Neuronal stem cell (in vitro differentiated cells): Measurements from ENCODE around the gene MAST4.

Source experiments
- DNase-seq: peaks from one replicate; pipeline ENCODE4 v3.0.0-alpha.2; 2013; ENCODE audit warnings: low spot score
- H2AFZ ChIP-seq: one replicate; pipeline ENCODE4 v1.6.1; 2013; ENCODE audit warnings: mild to moderate bottlenecking, low read length, inconsistent platforms
- H2AK5ac ChIP-seq: 2 replicates; pipeline ENCODE4 v1.6.1; 2013; ENCODE audit warnings: low read depth, mild to moderate bottlenecking, inconsistent platforms, low read length, moderate library complexity, mixed read lengths
- H2BK120ac ChIP-seq: 2 replicates; pipeline ENCODE4 v1.6.1; 2013; ENCODE audit warnings: low read depth, mild to moderate bottlenecking, inconsistent platforms, low read length, moderate library complexity, mixed read lengths
- H2BK12ac ChIP-seq: one replicate; pipeline ENCODE4 v1.6.1; 2013; ENCODE audit warnings: low read length, inconsistent platforms
- H2BK15ac ChIP-seq: 2 replicates; pipeline ENCODE4 v1.6.1; 2013; ENCODE audit warnings: mild to moderate bottlenecking, low read length, inconsistent platforms, mixed read lengths
- H2BK5ac ChIP-seq: one replicate; pipeline ENCODE4 v1.6.1; 2013; ENCODE audit warnings: inconsistent platforms, mild to moderate bottlenecking, low read length, moderate library complexity
- H3K14ac ChIP-seq: one replicate; pipeline ENCODE4 v1.6.1; 2013; ENCODE audit warnings: low read length, inconsistent platforms
- H3K18ac ChIP-seq: 2 replicates; pipeline ENCODE4 v1.6.1; 2013; ENCODE audit warnings: low read length, inconsistent platforms
- H3K23ac ChIP-seq: 2 replicates; pipeline ENCODE4 v1.6.1; 2013; ENCODE audit warnings: low read depth, mild to moderate bottlenecking, mixed read lengths, low read length, inconsistent platforms; ENCODE audit not compliant: poor library complexity
- H3K27ac ChIP-seq: replicated peaks from 3 replicates; pipeline ENCODE4 v1.5.1; 2013; ENCODE audit warnings: low read length, inconsistent platforms
- H3K27me3 ChIP-seq, 3 experiments: 2 replicates each; pipeline ENCODE4 v1.6.1; 2013; ENCODE audit warnings: low read length in 3 of 3, mild to moderate bottlenecking in 2 of 3, inconsistent platforms in 1 of 3, low read depth in 1 of 3, mixed read lengths in 1 of 3, moderate library complexity in 1 of 3; ENCODE audit not compliant: control insufficient read depth in 3 of 3, insufficient read depth in 3 of 3
- H3K36me3 ChIP-seq, 2 donors: replicated peaks in 1 of 2; 2 replicates each; pipeline ENCODE4 v1.6.1; 2013; ENCODE audit warnings: low read length in 2 of 2; ENCODE audit not compliant: control insufficient read depth in 2 of 2, insufficient read depth in 2 of 2
- H3K4ac ChIP-seq: 2 replicates; pipeline ENCODE4 v1.6.1; 2013; ENCODE audit warnings: inconsistent platforms, mild to moderate bottlenecking, low read length, moderate library complexity
- H3K4me1 ChIP-seq, 2 donors: 1 replicate in 1 of 2; 2 replicates in 1 of 2; pipeline ENCODE4 v1.6.1; 2013; ENCODE audit warnings: low read length in 2 of 2, low read depth in 1 of 2; ENCODE audit not compliant: control insufficient read depth in 2 of 2, insufficient read depth in 1 of 2
- H3K4me2 ChIP-seq: one replicate; pipeline ENCODE4 v1.6.1; 2013; ENCODE audit warnings: mild to moderate bottlenecking, low read length, inconsistent platforms; ENCODE audit not compliant: insufficient read depth, poor library complexity, severe bottlenecking
- H3K4me3 ChIP-seq, 2 donors: 2 replicates each; pipeline ENCODE4 v1.5.1; 2013; ENCODE audit warnings: low read length in 2 of 2, mild to moderate bottlenecking in 2 of 2, inconsistent platforms in 1 of 2, moderate library complexity in 1 of 2
- H3K79me1 ChIP-seq: one replicate; pipeline ENCODE4 v1.6.1; 2013; ENCODE audit warnings: low read depth, mild to moderate bottlenecking, inconsistent platforms, low read length, moderate library complexity
- H3K9ac ChIP-seq: one replicate; pipeline ENCODE4 v1.6.1; 2013; ENCODE audit warnings: mild to moderate bottlenecking, low read depth, low read length, inconsistent platforms; ENCODE audit not compliant: poor library complexity
- H3K9me3 ChIP-seq, 2 donors: replicated peaks in 1 of 2; 2 replicates each; pipeline versions ENCODE3 to v1.6.1; 2013; ENCODE audit warnings: low read length in 2 of 2, mild to moderate bottlenecking in 2 of 2, inconsistent platforms in 1 of 2, low read depth in 1 of 2, mixed read lengths in 1 of 2, moderate library complexity in 1 of 2; ENCODE audit not compliant: control insufficient read depth in 2 of 2, insufficient read depth in 1 of 2
- H4K8ac ChIP-seq: one replicate; pipeline ENCODE4 v1.6.1; 2013; ENCODE audit warnings: low read depth, mild to moderate bottlenecking, inconsistent platforms, low read length, moderate library complexity
- H4K91ac ChIP-seq: one replicate; pipeline ENCODE4 v1.6.1; 2013; ENCODE audit warnings: low read length, low read depth, mild to moderate bottlenecking, inconsistent platforms; ENCODE audit not compliant: poor library complexity
- WGBS, 2 donors: extraction: QIAGEN DNeasy Blood & Tissue Kit; methylation state at CpG; one replicate each; pipeline ENCODE4 v1.1.7; 2013; ENCODE audit warnings: missing lambda C conversion rate in 2 of 2, mixed read lengths in 1 of 2; ENCODE audit not compliant: insufficient read length in 2 of 2, insufficient replicate concordance in 1 of 2; ENCODE audit errors: extremely low coverage in 2 of 2; 5-methylcytosine and 5-hydroxymethylcytosine counted together

Gene MAST4

GRCh38 chr5:66724349-66725139 is 128.4 kb downstream of the MAST4 start:
- H3K4me3 ChIP-seq, result no peak overlapping the region
- H3K9me3 ChIP-seq, result no peaks in the 10 kb centered on the region
- no peak overlapping the region for H2BK5ac ChIP-seq
- no peak overlapping the region for H3K18ac ChIP-seq
- no peak overlapping the region for H4K91ac ChIP-seq
- no CpG with 5 or more reads among the region's 2 CpGs for WGBS, 2 donors
- no peaks in the 10 kb centered on the region for H3K36me3 ChIP-seq
- no peak overlapping the region for H3K4me2 ChIP-seq
- no peaks in the 10 kb centered on the region for H3K4me1 ChIP-seq
- no peak for DNase-seq
- no peaks in the 10 kb centered on the region for H3K79me1 ChIP-seq
- no peak overlapping the region for H2AFZ ChIP-seq
- no peak overlapping the region for H3K14ac ChIP-seq
- no peak overlapping the region for H3K9ac ChIP-seq
- H3K4ac ChIP-seq, result no peak overlapping the region
- H2BK120ac ChIP-seq, result no peak overlapping the region
- no peaks in the 10 kb centered on the region for H3K27me3 ChIP-seq
- H2BK15ac ChIP-seq, result no peak overlapping the region
- no peak overlapping the region for H3K23ac ChIP-seq
- H3K27ac ChIP-seq, result no peak overlapping the region
- H2BK12ac ChIP-seq, result no peak overlapping the region
- no peak overlapping the region for H4K8ac ChIP-seq
- H2AK5ac ChIP-seq, result no peak overlapping the region

GRCh38 chr5:66727630-66728029 is 131.4 kb downstream of the MAST4 start:
- Histone ChIP-seq H4K91ac (no peak overlapping the region), H3K4me2 (no peak overlapping the region), H2AK5ac (no peak overlapping the region), H3K9me3 (no peaks in the 10 kb centered on the region), H2BK5ac (no peak overlapping the region), H2BK12ac (no peak overlapping the region), H3K23ac (no peak overlapping the region), H2AFZ (no peak overlapping the region), H3K4me1 (no peaks in the 10 kb centered on the region), H3K14ac (no peak overlapping the region), H3K27ac (no peak overlapping the region), H3K79me1 (no peaks in the 10 kb centered on the region), H3K9ac (no peak overlapping the region), H4K8ac (no peak overlapping the region), H3K27me3 (no peaks in the 10 kb centered on the region), H2BK120ac (no peak overlapping the region), H3K18ac (no peak overlapping the region), H3K4me3 (no peak overlapping the region), H3K4ac (no peak overlapping the region), H3K36me3 (no peaks in the 10 kb centered on the region), H2BK15ac (no peak overlapping the region)
- no peak for DNase-seq
- WGBS, 2 donors, result no CpG with 5 or more reads among the region's 2 CpGs

DNA sequence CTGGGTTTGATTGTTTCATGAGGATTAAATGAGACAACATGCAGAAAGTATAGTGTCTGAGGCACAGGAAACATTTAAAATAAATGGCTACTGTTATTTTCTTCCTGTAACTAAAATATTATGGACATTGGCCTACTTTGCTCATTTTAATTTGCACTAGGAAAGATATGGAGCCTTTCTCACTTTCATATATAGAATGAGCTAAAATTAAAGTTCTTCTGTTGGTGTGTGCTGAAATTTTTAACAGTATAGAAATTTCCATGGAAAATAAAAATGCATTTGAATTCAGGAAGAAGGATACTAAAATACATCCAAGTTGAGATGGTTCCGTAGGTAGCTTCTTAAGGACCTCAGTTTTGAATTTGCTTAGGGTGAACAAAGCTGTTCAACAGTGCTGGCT is 131.9 kb downstream of the MAST4 start:
- Histone ChIP-seq H3K4ac (no peak overlapping the region), H2AFZ (no peak overlapping the region), H3K27me3 (no peaks in the 10 kb centered on the region), H3K9ac (no peak overlapping the region), H2BK12ac (no peak overlapping the region), H2AK5ac (no peak overlapping the region), H2BK120ac (no peak overlapping the region), H4K8ac (no peak overlapping the region), H3K36me3 (no peaks in the 10 kb centered on the region), H3K14ac (no peak overlapping the region), H3K23ac (no peak overlapping the region), H3K4me2 (no peak overlapping the region), H3K27ac (no peak overlapping the region), H2BK5ac (no peak overlapping the region), H3K18ac (no peak overlapping the region), H3K4me1 (no peaks in the 10 kb centered on the region), H3K9me3 (no peaks in the 10 kb centered on the region), H3K79me1 (no peaks in the 10 kb centered on the region), H3K4me3 (no peak overlapping the region), H4K91ac (no peak overlapping the region), H2BK15ac (no peak overlapping the region)
- no CpG with 5 or more reads among the region's 1 CpG for WGBS, 2 donors
- no peak for DNase-seq

DNA sequence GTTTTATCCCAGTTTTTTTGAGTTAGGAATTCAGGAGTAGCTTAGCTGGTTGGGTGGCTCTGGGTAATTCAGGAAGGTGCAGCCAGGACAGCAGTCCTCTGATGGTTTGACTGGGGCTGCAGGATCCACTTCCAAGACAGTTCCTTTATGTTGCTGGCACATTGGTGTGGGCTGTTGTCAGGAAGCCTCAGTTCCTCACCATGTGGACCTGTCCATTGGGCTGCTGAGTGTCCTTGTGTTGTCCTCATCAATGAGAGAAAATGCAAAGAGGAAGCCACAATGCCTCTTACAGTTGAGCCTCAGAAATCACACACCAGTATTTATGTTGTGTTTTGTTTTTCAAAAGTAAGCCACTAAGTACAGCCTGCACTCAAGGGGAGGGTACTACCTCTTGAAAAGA is 140.9 kb downstream of the MAST4 start:
- Histone ChIP-seq H2BK12ac (no peak overlapping the region), H3K9me3 (no peaks in the 10 kb centered on the region), H3K27ac (no peak overlapping the region), H3K36me3 (no peaks in the 10 kb centered on the region), H3K4ac (no peak overlapping the region), H3K79me1 (no peaks in the 10 kb centered on the region), H4K8ac (no peak overlapping the region), H3K4me2 (no peak overlapping the region), H2BK15ac (no peak overlapping the region), H2BK5ac (no peak overlapping the region), H3K4me3 (no peak overlapping the region), H3K9ac (no peak overlapping the region), H2BK120ac (no peak overlapping the region), H2AFZ (no peak overlapping the region), H3K23ac (no peak overlapping the region), H3K4me1 (peaks cover 4 to 8% of the 10 kb centered on the region in 2 donors), H3K18ac (no peak overlapping the region), H3K14ac (no peak overlapping the region), H2AK5ac (no peak overlapping the region), H3K27me3 (no peaks in the 10 kb centered on the region), H4K91ac (no peak overlapping the region)
- DNase-seq, result no peak
